ENCODE data around the gene IKZF4.
"Not testable (repeated sequence)": the region's sequence is repeated elsewhere in the genome, so short reads cannot be mapped to it uniquely, and the experiment has no call there.

Gene IKZF4

DNA sequence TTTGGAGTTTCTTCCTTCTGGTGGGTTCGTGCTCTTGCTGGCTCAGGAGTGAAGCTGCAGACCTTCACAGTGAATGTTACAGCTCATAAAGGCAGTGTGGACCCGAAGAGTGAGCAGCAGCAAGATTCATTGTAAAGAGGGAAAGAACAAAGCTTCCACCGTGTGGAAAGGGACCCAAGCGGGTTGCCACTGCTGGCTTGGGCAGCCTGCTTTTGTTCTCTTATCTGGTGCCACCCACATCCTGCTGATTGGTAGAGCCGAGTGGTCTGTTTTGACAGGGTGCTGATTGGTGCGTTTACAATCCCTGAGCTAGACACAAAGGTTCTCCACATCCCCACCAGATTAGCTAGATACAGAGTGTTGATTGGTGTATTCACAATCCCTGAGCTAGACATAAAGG, 21.3 kb upstream of the IKZF4 start:
- not testable (repeated sequence) for DNase-seq (ENCODE audit: low read depth)

- not testable (repeated sequence) for DNase-seq (ENCODE audit: low read depth)
These were observed 20.8 kb upstream of the IKZF4 start for GRCh38 chr12:55999999-56000540.

GRCh38 chr12:56001487-56002100, 19.2 kb upstream of the IKZF4 start:
- DNase-seq (ENCODE audit: low read depth): no peak

DNA sequence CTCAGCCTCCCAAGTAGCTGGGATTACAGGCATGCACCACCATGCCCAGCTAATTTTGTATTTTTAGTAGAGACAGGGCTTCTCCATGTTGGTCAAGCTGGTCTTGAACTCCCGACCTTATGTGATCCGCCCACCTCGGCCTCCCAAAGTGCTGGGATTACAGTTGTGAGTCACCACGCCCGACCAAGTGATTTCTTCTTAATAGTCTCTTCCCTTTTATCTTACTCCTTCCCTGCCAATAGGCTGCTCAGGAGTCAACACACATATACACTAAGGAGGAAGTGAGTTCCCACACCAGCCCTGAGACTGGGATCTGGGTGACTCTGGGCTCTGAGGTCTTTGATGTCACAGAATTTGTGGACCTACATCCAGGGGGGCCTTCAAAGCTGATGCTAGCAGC, 17.5 kb upstream of the IKZF4 start:
- not testable (repeated sequence) for DNase-seq (ENCODE audit: low read depth)

DNA sequence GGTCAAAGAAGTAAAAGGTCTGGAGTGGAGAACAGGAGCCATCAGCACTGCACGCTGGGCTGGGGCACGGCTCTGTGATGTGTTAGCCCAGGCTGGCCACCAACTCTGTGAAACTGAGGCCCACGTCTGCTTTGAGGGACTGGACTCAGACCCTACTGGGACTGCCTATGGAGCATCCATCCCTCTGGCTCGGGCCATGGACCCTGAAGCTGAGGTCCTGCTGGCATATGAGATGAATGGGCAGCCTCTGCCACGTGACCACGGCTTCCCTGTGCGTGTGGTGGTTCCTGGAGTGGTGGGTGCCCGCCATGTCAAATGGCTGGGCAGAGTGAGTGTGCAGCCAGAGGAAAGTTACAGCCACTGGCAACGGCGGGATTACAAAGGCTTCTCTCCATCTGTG, 16.6 kb upstream of the IKZF4 start:
- no peak for DNase-seq (ENCODE audit: low read depth)

DNA sequence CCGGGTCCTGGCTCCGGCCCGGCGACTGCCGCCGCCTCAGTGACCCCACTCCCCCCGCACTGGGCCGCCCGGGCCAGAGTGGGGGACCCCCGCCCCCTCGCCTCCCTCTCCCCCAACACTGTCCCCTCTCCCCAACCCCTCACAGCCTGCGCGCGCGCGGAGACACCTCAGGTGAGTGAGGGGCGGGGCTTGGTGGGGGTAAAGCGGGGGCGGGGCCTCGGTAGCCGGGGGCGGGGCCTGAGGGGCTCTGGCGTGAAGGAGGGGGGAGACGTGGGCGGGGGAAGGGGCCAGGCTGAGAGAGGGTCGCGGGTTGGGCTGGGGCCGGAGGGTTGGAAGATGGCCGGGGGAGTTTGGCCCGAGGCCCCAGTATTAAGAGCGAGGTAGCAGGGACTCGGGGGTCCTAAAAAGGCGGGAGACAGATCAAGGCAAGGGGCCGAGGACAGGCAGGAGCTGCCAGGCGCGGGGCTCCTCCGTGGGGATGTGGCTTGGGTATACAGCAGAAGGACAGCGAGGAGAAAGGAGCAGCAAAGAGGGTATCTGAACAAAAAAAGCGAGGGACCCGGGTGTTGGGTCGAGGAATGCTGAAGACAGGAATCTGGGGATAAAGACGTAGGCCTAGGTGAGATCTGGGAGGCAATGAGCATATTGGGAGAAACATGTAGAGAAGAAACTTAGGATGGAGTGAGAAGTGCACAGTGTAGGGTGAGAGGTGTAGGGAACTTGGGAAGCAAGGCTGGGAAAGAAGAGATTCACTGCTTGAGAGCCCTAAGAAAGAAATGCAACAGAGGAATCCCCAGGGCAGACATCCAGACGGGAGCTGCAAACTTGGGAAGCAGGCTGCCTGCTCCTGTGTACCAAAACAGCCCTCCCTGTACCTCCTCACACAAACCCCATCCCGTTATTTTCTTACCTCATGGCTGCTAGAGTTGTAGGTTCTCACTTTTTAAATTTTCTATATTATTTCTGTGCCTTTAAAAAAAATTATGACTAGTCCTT, 13.0 kb upstream of the IKZF4 start:
- no peak for DNase-seq (ENCODE audit: low read depth)

GRCh38 chr12:56010111-56010570, 10.7 kb upstream of the IKZF4 start:
- no peak for DNase-seq (ENCODE audit: low read depth)

DNA sequence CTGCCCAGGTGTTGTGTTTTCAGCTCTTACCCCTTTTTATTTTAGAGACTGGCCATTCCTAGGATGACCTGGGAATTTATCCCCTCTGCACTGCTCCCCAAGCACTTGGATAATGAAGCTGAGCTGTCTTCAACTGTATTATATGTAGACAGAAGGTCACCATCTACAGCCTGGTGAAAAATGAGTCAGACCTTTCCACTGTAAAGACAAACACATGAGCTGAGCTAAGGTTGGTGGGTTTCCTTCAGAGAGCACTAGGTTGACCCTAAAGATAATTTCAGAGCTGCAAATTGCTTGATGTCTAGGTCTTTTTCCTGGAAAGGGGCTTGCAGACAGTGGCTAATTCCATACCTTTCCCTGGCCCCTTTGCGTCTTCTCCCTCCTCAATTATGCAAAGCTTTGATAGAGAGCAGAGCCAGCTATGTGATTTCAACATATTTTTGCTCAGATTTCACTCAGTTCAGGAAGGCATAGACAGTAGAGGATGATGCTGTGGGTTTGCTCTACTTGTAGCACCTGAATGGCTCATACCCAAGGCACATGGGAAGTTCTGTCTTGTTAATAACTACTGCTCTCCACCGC, 9.2 kb upstream of the IKZF4 start:
- no peak for DNase-seq (ENCODE audit: low read depth)

- DNase-seq (ENCODE audit: low read depth): no peak
These were observed 7.4 kb upstream of the IKZF4 start for GRCh38 chr12:56013482-56013881.

GRCh38 chr12:56014205-56014604, 6.6 kb upstream of the IKZF4 start:
- DNase-seq (ENCODE audit: low read depth): no peak

- DNase-seq (ENCODE audit: low read depth): no peak
These were observed 3.7 kb upstream of the IKZF4 start for GRCh38 chr12:56017181-56017580.

GRCh38 chr12:56018356-56018755, 2.5 kb upstream of the IKZF4 start:
- no peak for DNase-seq (ENCODE audit: low read depth)

DNA sequence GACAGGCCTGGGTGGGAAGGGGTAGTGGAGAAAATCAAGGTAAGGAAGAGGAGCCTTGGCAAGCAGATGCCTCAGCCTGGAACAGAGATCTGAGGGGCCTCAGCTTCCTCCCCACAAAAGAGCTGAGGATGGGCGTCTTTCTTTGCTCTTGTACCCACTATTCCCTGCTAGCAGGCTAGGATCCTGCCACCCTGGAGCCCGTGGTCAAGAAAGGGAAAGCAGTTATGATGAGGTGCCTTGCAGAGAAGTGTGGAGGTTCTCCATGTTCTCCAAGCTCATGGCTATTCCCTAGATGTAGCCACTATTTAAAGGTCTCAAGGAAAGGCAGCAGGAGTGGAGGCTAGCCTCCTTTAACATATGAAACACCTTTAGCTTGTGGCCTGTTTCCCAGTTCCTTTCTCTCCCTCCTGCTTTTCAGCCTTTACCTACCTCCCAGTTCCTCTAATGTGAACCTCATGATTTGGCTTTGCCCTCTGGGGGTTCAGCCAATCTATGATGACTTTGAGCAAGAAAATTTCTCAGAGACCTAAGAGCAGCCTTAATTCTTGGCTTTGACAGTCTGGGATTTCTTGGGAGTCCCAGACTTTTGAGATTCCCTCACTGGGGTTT, 1.1 kb downstream of the IKZF4 start:
- no peak for DNase-seq (ENCODE audit: low read depth)

DNA sequence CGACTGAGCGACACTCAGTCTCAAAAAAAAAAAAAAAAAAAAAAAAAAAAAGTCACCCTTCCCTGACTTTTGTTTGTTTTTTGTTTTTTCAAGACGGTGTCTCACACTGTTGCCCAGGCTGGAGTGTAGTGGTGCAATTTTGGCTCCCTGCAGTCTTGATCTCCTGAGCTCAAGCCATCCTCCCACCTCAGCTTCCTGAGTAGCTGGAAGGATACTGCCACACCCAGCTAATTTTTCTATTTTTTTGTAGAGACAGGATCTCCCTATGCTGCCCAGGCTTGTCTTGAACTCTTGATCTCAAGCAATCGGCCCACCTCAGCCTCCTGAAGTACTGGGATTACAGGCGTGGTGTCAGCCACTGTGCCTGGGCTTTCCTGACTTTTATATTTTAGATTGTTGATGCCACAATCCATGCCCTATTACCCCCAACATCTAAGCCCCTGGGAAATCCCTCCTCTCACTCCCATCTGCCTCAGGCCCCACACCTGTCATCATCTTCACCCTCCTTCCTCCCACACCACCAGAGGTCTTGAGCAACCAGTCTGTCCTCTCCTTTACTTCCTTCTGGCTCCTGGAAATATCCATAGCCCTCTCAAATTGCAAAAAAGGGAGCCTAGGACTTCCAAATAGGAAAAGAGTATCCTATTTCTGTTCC, 7.8 kb downstream of the IKZF4 start:
- DNase-seq (ENCODE audit: low read depth): no peak

DNA sequence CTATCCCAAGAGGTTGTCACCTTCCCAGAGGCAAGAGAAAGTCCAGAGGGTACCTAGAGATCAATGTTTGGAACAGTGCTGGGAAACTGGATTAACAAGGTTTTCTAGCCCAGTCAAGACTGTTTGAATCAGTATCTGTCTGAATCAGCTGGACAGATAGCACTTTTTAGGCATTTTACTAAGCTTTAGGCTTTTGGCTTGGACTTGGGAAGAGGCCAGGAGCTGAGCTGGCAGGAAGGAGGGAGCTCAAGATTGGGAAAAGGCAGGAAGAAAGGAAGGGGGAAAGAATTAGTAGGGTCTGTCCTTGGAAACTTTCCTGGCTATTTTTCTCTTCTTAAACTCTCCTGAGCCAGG, 8.3 kb downstream of the IKZF4 start:
- DNase-seq (ENCODE audit: low read depth): no peak

GRCh38 chr12:56029666-56030293, 8.9 kb downstream of the IKZF4 start:
- no peak for DNase-seq (ENCODE audit: low read depth)

DNA sequence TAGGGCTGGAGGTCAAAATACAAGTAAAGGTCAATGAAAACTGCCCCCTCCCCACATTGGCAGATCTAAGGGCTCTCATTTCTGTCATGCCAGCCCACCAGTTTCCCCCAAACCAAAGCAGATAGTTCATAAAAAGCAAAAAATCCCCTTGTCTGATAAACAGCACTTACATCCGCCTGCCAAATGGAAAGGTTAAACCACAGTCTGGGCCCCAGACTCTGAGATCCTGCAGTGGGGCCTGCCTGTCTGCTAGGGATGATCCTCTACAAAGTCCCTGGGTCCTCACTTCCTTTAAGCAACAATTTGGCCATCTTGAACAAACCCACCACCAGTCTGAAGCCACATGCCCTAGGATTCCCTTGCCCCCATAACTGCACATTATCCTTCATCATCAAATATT, 11.1 kb downstream of the IKZF4 start:
- no peak for DNase-seq (ENCODE audit: low read depth)

GRCh38 chr12:56034586-56035332, 13.9 kb downstream of the IKZF4 start:
- DNase-seq (ENCODE audit: low read depth): no peak

- DNase-seq (ENCODE audit: low read depth): no peak
These were observed 16.3 kb downstream of the IKZF4 start for GRCh38 chr12:56037161-56037560.

GRCh38 chr12:56038022-56038655, 17.3 kb downstream of the IKZF4 start:
- DNase-seq (ENCODE audit: low read depth): no peak
